Glomerular visceral epithelial cell (primary cell): Measurements from ENCODE around the gene CHIT1.

ENCODE experiments used
- DNase-seq: peaks from one replicate; pipeline ENCODE4 v3.0.0-alpha.2; 2016; ENCODE audit errors: extremely low spot score

Gene CHIT1

DNA sequence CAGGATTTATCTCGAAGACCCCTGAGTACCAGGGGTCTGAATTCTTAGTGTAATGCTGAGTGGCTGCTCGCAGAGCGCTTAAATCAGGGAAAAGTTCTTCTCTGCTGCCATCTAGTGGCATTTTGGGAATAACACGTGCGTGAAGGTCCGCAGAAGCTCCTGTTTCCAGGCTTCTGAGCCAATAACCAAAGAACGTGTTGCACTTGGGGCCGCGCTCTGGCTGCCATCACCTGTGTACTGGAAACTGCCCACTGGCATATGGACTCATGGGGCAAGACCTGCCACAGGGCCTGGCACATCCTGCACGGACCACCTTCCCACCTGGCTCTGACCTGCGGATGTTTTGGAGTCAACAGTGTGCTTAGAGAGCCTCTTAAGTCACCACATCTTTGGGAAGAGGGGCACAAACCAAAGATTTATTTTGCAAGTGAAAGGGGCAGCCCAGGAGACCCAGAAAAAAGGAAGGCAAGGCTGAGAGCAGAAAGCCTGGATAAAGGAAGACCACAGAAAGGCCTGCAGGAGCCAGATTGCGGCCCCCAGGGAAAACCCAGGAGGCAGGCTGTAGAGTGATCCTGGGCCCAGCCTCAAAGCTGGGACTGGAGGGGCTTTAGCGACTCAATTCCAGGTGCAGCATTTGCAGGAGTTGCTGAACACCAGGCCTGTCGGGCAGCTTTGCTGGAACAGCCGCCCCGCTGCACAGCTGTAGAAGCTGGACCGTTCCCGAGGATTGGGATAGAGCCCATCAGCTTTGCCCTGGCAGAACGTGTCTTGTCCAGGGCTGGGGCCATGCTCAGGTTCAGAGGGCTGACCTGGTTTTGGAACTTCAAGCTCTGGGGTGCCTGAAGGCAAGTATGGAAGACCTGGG, 13.0 kb downstream of the CHIT1 start:
- DNase-seq, result peak; percentile 71

DNA sequence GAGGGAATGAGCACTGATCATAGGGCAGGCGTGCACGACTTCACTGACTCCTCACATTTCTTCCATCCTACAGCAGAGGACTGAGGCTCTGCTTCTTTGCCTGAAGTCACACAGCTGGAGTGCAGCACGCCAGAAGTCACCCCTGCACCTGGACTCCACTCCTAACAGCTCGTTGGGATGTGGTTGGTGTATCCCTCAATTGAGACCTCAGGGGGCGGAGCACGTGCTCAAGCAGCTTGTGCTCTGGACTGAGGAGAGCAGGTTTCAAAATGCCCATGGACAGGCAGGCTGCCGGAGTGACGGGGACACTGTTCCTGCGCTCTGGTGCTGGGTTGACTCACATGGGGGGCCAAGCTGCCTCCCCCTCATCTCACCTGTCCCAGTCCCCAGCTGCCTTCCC, 13.9 kb downstream of the CHIT1 start:
- DNase-seq, result no peak

- DNase-seq, result no peak
Observed at GRCh38 chr1:203214871-203215270, 14.6 kb downstream of the CHIT1 start.

GRCh38 chr1:203213126-203213525, 16.3 kb downstream of the CHIT1 start:
- no peak for DNase-seq

DNA sequence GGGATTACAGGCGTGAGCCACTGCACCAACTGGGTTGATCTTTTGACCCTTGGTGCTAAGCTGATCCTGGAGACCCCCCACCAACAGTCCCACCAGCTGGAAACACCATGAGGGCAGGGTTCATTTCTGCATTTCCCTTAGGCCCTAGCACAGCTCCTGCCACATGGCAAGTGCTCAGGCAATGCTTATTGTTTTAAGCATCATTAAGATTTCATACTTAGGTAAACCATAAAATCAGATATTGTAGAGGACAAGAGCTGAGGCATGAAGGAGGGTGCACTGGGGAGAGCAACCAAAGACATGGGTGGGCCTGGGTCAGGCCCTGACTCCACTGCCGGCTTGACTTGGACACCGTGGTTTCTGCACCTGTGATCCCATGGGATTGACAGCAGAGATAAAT, 17.7 kb downstream of the CHIT1 start:
- no peak for DNase-seq

DNA sequence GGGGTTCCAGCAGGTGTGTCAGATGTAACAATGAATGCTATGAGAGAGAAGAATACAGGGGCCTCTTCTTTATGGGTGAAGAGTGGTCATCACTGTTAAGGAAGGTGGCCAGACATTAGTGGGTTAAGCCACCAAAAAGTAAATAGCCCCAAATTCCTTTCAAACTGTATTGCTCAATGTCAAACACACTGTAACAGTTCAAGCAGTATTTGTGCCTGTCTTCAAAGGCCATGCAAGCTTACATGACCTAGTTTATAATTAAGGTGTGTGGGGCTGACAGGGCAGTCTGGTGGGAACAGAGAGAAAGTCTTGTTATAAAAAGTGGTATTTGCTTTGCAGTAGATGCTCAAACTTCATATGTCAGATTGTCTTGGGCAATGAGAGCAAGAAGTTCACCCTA, 18.5 kb downstream of the CHIT1 start:
- no peak for DNase-seq

GRCh38 chr1:203210350-203210749, 19.1 kb downstream of the CHIT1 start:
- DNase-seq, result no peak

DNA sequence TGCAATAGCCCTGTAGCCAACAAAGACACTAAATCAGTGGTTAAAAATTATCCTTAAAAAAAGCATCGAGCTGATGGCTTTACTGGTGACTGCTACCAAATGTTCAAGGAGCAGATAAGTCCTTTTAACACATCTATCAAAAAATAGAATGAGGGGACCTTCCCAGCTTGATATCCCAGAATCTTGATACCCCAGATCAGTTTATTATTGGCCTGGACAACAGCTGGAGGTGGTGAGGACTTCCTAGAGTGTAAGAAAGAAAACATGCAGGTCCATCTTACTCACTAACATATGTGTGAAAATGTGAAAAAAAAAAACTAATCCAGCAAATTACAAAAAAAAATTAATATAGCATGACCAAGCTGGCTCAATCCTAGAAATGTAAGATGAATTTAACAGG, 21.3 kb downstream of the CHIT1 start:
- no peak for DNase-seq

DNA sequence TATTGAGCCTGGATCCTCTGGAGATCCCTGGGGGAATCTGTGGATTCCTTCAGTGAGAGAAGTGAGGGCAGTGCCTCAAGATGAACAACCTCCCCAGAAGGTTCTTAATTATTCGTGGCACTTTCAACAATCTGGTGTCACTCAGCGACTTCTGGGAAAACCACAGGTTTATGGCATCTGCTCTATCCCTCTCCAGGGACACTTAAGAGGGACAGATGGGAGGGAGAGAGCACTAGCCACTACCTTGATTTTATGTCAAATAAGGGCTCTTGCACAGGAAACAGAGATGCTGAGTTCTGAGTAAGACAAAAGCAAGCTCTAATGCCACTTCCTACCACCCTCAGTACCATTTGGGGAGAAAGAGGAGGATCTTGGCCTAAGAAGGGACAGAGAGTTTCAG, 21.7 kb downstream of the CHIT1 start:
- DNase-seq, result no peak

- no peak for DNase-seq
Observed at GRCh38 chr1:203206129-203206687, 23.3 kb downstream of the CHIT1 start.

GRCh38 chr1:203204756-203205155, 24.7 kb downstream of the CHIT1 start:
- no peak for DNase-seq

DNA sequence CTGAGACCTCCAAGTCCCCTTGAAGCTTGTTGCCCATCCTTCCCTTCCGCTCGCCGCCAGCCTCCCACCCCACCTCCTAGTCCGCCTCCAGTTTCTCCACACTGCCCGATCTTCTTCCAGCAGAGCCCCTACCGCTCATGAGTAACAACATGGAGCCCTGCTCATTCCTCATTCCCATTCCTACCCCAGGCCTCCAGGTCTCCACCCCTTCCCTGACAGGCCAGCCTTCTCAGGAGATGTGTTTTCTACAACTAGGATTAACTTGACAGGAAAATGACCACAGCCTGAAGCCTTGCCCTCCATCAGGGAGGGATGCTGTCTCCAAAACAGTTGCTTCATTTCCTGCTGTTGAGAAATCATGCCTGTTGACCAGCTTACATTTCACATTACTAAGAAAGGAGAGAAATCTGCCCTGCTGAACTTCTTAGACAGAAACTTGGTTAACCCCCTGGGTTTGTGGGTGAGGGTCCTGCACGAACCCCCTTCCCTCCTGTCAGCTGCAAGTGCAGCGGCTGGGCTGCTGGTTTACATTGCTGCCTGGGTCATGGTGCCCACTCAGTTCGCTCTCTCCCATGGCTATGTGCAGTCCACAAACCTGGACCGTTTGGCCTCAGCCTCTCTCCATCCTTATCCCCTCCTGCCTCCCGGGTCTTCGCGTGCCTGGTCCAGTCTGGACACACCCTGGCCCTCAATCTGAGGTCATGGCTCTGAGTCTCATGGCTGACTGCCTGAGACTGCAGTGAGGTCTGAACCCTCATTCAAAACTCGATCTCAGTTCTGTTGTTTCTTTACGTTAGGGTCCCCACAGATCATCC, 26.8 kb downstream of the CHIT1 start:
- no peak for DNase-seq

GRCh38 chr1:203201516-203202205, 27.8 kb downstream of the CHIT1 start:
- no peak for DNase-seq

DNA sequence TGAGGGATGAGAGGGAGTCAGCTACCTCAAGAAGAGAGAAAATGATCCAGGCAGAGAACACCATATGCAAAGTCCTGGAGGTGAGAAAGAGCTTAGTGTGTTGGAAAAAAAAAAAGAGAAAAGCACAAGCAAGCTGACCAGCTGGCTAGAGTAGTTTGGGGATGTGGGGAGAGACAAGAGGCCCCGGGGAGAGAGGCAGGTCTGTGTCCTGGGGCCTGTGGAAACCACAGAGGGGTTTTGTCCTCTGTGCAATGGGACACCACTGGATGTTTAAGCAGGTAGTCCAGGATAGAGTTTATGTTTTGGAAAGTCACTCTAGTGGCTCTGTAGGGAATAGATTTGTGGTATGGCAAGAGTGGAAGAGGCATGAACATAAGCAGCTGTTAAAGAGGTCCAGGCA, 28.6 kb downstream of the CHIT1 start:
- no peak for DNase-seq

- DNase-seq, result no peak
Observed at GRCh38 chr1:203199816-203200571, 29.5 kb downstream of the CHIT1 start.

GRCh38 chr1:203199481-203199815, 30.0 kb downstream of the CHIT1 start:
- no peak for DNase-seq

DNA sequence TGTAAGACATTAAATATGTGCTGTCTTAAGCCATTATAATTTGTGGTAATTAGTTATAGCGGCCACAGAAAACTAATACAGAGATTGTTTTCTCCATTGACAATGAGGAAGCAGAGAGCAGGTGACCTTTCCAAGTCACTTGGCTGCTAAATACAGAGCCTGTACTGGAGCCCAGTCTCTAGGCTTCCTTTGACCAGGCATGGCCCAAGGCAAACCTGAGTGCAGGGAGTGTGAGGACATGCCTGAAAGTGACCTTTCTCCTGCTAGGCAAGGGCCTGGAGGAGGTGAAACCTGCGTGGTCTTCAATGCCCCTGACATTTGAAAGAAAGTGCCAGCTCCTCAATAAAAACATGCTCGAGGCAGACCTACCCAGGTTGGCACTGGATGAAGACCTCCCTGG, 30.5 kb downstream of the CHIT1 start:
- no peak for DNase-seq

DNA sequence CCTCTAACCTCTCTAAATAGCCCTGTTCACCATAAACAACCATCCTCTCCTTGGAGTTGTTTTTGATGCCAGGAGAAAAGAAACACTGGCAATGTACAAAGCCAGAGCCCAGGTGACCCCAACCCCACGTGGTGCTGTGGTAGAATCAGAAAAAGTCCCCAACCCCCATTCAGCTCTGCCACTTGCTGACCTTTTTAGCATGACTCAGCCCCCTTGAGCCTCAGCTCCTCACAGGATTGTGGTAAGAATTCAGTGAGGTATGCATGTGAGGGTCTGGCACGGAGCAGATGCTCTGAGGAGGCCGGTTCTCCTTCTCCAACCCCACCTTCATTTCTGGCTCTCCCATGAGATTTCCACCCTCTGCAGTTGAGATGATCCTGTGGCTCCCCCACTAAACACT, 31.8 kb downstream of the CHIT1 start:
- DNase-seq, result peak; percentile 87

GRCh38 chr1:203196371-203196770, 33.1 kb downstream of the CHIT1 start:
- DNase-seq, result no peak

DNA sequence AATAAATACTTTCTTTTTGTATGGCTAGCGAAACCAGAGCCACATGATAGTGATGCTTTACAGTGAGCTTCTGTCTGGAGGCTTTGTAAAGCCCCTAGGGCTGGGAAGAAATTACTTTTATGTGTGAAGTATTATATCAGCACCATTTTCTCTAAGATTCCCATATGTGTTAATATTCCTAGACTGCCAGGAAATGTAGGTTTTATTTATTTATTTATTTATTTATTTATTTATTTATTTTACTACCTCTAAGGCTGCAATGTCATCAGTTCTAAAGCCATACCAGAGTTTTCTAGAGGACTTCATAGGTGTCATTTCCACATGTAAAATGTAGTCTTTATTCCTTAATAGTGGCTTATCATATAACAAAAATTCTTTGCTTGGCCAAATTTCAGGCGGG, 38.5 kb downstream of the CHIT1 start:
- no peak for DNase-seq

DNA sequence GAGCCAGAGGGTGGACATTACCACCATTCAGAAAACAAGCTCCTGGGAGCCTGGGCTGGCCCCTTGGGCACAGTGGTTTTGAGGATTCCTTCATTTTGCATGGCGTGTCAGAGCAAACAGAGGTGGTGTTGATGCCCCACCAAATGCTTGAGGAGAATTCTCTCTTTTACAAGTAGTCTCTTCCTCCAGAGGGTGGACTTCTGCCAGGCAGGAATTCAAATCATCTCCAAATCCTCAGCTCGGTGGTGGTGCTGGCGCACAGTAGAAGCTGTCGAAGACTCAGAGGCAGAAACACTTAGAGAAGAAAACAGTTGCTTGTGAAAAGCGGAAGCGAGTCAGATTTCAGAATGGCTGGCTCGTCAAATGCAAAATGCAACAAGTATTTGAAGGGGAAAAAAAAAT, 39.5 kb downstream of the CHIT1 start:
- DNase-seq, result no peak
